Neural cell (in vitro differentiated cells): ENCODE results near the gene TEDC2.

Experiments used
- CTCF ChIP-seq: fragments of 450-650 bp; IDR thresholded peaks from 2 replicates; pipeline ENCODE4 v1.5.1; 2014; ENCODE audit warnings: antibody characterized with exemption, mild to moderate bottlenecking, moderate library complexity; ENCODE audit not compliant: poor library complexity, severe bottlenecking
- EP300 ChIP-seq: fragments of 450-650 bp; conservative IDR thresholded peaks from 2 replicates; pipeline ENCODE4 v1.6.1; 2014; ENCODE audit warnings: antibody characterized with exemption, mild to moderate bottlenecking, moderate library complexity; ENCODE audit not compliant: poor library complexity, severe bottlenecking
- EZH2 ChIP-seq: fragments of 200-600, 300-800 bp; shearing (Covaris generic), sonication (generic); IDR thresholded peaks from 2 replicates; pipeline ENCODE4 v1.6.1; 2014; ENCODE audit warnings: antibody characterized with exemption, low read length, borderline replicate concordance, mild to moderate bottlenecking; ENCODE audit not compliant: insufficient read depth, poor library complexity, severe bottlenecking
- POLR2AphosphoS5 ChIP-seq: IDR thresholded peaks from 2 replicates; pipeline ENCODE4 v1.6.1; 2012
- RAD21 ChIP-seq: fragments of 450-650 bp; conservative IDR thresholded peaks from 2 replicates; pipeline ENCODE4 v1.6.1; 2014; ENCODE audit warnings: antibody characterized with exemption, mild to moderate bottlenecking, moderate library complexity
- TAF1 ChIP-seq: IDR thresholded peaks from 2 replicates; pipeline ENCODE4 v1.6.1; 2012; ENCODE audit warnings: low read depth

DNA sequence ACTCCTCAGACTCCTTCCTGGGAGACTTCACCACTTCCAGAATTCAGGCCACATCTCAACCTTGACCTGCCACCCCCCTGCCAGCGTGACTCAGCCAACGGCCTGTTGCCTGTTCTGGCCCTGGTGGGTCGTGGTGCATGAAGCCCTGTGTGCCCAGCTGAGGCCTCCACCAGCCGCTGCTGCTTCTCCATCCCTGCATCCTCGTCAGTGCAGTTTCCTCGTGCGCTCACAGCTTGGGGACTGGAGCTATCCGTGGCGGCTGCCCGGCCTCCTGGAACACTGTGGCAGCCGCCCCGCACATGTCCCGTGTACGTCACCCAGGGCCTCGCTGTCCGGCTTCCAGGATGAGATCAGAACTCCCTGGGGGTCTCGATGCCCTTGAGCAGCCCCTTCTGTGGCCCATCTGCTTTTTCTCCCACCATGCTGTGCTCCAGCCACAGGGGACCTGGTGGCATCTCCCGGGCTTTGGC is 8.0 kb upstream of the TEDC2 start:
- TF ChIP-seq RAD21 = no peak
- no peak for TF ChIP-seq CTCF
- no peak for TF ChIP-seq EP300
- TF ChIP-seq TAF1 = no peak
- no peak for TF ChIP-seq POLR2AphosphoS5
- no peak for TF ChIP-seq EZH2
